ENCODE measurements around the gene MFSD12.

MFSD12 gene

DNA sequence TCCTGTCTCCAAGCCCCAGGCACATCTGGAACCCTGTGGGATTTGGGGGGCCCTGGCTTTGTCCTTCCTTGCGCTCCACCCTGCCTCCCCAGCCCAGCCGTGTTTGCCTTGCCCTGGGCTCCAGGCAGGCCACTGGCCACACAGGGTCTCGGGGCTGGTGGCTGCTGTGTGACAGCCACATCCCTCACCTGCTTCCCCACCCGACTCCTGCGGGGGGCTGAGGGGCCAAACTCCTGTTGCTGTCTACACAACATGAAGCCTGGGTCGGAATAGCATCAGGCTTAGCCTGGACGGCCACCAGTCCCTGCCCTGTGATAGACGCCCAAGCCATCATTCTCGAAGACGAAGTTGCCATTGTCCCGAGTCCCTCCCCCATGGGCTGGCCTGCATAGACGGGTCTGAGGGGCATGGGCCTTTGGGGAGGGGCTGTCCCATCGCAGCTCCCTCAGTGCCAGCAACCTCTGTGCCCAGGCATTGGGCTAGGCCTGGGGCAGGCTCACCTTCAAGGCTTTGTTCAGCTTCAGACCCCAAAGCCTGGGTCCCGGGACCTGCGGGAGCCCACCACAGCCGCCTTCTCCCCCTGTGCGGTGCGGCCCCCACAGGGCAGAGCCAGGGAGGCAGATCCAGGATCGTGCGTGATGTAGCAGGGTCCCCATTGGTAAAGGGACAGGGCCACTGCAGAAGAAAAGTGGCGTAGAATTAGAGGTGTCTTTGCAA lies 33.9 kb downstream of the MFSD12 start:
- H4K91ac ChIP-seq (ENCODE audit: low read depth, low read length): no peak overlapping the region
- no peak overlapping the region for H3K18ac ChIP-seq (ENCODE audit: low read length)
- H2BK5ac ChIP-seq (ENCODE audit: low read depth, low read length, poor library complexity): no peak overlapping the region
- H3K4ac ChIP-seq (ENCODE audit: low read depth, low read length): no peak overlapping the region
- WGBS (ENCODE audit: extremely low coverage, insufficient coverage, insufficient read length): no CpG with 5 or more reads among the region's 21 CpGs
- no peaks in the 10 kb centered on the region for H3K9me3 ChIP-seq (ENCODE audit: insufficient read depth, low read depth, low read length)
- H2AFZ ChIP-seq (ENCODE audit: insufficient read depth, low read length, poor library complexity): no peak overlapping the region
- peaks cover 17 to 29% of the 10 kb centered on the region in 2 experiments for H3K4me1 ChIP-seq (ENCODE audit: control insufficient read depth in 1 of 2, insufficient read depth in 2 of 2, low read length in 2 of 2)
- H3K14ac ChIP-seq (ENCODE audit: low read length): no peak overlapping the region
- no peak overlapping the region for H4K8ac ChIP-seq (ENCODE audit: low read depth, low read length)
- peaks cover 74 to 80% of the 10 kb centered on the region in 2 experiments for H3K36me3 ChIP-seq (ENCODE audit: control insufficient read depth in 1 of 2, insufficient read depth in 2 of 2, low read length in 2 of 2)
- no peak overlapping the region for H3K4me2 ChIP-seq (ENCODE audit: low read length)
- H2BK12ac ChIP-seq (ENCODE audit: low read length): no peak overlapping the region
- DNase-seq: no peak
- H2AK5ac ChIP-seq (ENCODE audit: low read length): no peak overlapping the region
- peaks cover 7% of the 10 kb centered on the region for H3K79me2 ChIP-seq (ENCODE audit: control insufficient read depth, insufficient read depth, low read length, poor library complexity)
- no peak overlapping the region for H3K4me3 ChIP-seq (ENCODE audit: low read depth, low read length)
- no peaks in the 10 kb centered on the region for H3K27me3 ChIP-seq (ENCODE audit: insufficient read depth, low read length)
- no peak overlapping the region for H4K12ac ChIP-seq (ENCODE audit: low read depth, low read length)
- no peak overlapping the region for H3K23ac ChIP-seq (ENCODE audit: low read length)
- H3K27ac ChIP-seq (ENCODE audit: low read depth, low read length): no peak overlapping the region
- H3K79me1 ChIP-seq (ENCODE audit: low read length): peaks cover 4% of the 10 kb centered on the region
- no peak overlapping the region for H3K9ac ChIP-seq (ENCODE audit: low read length)
- H2BK120ac ChIP-seq (ENCODE audit: insufficient read depth, low read length, poor library complexity): no peak overlapping the region

DNA sequence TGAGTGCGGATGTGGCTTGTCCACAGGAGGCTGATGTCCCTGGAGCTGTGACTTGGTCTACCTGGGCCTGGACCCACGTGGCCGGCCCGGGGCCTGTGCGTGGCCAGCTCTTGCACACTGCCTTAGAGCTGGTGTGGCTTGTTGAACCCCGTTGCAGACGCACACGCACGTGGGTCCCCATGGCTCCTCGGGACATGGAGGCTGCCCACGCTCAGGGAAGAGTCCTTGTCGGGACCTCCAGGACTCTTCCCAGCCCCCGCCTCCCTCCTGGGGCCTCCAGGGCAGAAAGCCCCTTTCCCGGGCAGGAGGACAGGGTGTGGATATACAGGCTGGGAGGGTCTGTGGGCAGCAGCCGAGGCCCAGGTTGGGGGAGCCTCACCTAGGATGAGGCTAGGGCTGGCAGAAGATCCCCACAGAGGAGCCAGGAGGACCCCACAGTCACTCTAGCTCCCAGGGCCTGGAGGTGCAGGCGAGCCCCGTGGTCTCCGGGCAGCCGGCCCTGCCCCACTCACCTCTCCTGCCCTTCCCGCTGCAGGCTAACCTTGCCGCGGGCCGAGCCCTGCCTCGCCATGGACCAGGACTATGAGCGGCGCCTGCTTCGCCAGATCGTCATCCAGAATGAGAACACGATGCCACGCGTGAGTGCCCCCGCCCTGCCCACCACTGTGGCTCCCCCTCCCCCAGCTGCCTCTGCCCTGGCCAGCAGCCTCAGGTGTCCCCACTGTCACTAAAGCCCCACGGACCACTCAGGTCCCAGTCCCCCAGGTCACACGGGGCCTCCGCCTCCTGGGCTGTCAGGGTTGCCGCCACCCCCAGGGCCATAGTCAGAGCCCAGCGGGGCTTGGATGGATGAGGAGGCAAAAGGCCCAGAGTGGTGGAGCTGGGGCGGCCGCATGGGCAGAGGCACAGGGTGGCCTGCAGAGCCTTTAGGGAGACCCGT lies 34.7 kb downstream of the MFSD12 start:
- H3K18ac ChIP-seq (ENCODE audit: low read length): peak overlapping the region; percentile 48
- no peak overlapping the region for H3K4me3 ChIP-seq (ENCODE audit: low read depth, low read length)
- H3K27me3 ChIP-seq (ENCODE audit: insufficient read depth, low read length): no peaks in the 10 kb centered on the region
- H4K12ac ChIP-seq (ENCODE audit: low read depth, low read length): no peak overlapping the region
- no peak overlapping the region for H4K91ac ChIP-seq (ENCODE audit: low read depth, low read length)
- H3K23ac ChIP-seq (ENCODE audit: low read length): no peak overlapping the region
- no peak overlapping the region for H2BK12ac ChIP-seq (ENCODE audit: low read length)
- peaks cover 20 to 32% of the 10 kb centered on the region in 2 experiments for H3K4me1 ChIP-seq (ENCODE audit: control insufficient read depth in 1 of 2, insufficient read depth in 2 of 2, low read length in 2 of 2)
- H3K14ac ChIP-seq (ENCODE audit: low read length): no peak overlapping the region
- no peak overlapping the region for H3K9ac ChIP-seq (ENCODE audit: low read length)
- no CpG with 5 or more reads among the region's 40 CpGs for WGBS (ENCODE audit: extremely low coverage, insufficient coverage, insufficient read length)
- H2BK120ac ChIP-seq (ENCODE audit: insufficient read depth, low read length, poor library complexity): no peak overlapping the region
- no peak overlapping the region for H2BK5ac ChIP-seq (ENCODE audit: low read depth, low read length, poor library complexity)
- DNase-seq: no peak
- H3K4ac ChIP-seq (ENCODE audit: low read depth, low read length): peak overlapping the region; percentile 64
- H3K4me2 ChIP-seq (ENCODE audit: low read length): no peak overlapping the region
- H4K8ac ChIP-seq (ENCODE audit: low read depth, low read length): no peak overlapping the region
- H3K9me3 ChIP-seq (ENCODE audit: insufficient read depth, low read depth, low read length): no peaks in the 10 kb centered on the region
- H3K36me3 ChIP-seq (ENCODE audit: control insufficient read depth in 1 of 2, insufficient read depth in 2 of 2, low read length in 2 of 2): peaks cover 67 to 75% of the 10 kb centered on the region in 2 experiments
- no peak overlapping the region for H2AFZ ChIP-seq (ENCODE audit: insufficient read depth, low read length, poor library complexity)
- H2AK5ac ChIP-seq (ENCODE audit: low read length): no peak overlapping the region
- H3K79me2 ChIP-seq (ENCODE audit: control insufficient read depth, insufficient read depth, low read length, poor library complexity): peaks cover 7% of the 10 kb centered on the region
- H3K79me1 ChIP-seq (ENCODE audit: low read length): peaks cover 4% of the 10 kb centered on the region
- H3K27ac ChIP-seq (ENCODE audit: low read depth, low read length): no peak overlapping the region

DNA sequence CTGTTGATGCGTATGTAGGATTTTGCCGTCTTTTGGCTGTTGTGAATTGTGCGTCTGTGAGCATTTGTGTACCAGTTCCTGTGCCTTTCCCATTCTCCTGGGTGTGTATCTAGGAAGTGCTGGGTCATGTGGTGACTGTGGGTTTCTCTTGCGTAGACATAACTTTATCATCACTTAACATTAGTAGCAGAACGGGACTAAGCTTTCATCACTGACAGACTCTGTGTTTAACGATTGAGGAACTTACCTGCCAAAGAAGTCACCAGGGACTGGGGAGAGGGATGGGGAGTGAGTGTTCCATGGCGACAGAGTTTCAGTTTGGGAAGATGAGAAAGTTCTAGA lies 36.3 kb downstream of the MFSD12 start:
- Histone ChIP-seq H3K27me3 (ENCODE audit: insufficient read depth, low read length) (no peaks in the 10 kb centered on the region), H3K4ac (ENCODE audit: low read depth, low read length) (peak overlapping the region; percentile 61), H2AK5ac (ENCODE audit: low read length) (peak overlapping the region; percentile 56)

DNA sequence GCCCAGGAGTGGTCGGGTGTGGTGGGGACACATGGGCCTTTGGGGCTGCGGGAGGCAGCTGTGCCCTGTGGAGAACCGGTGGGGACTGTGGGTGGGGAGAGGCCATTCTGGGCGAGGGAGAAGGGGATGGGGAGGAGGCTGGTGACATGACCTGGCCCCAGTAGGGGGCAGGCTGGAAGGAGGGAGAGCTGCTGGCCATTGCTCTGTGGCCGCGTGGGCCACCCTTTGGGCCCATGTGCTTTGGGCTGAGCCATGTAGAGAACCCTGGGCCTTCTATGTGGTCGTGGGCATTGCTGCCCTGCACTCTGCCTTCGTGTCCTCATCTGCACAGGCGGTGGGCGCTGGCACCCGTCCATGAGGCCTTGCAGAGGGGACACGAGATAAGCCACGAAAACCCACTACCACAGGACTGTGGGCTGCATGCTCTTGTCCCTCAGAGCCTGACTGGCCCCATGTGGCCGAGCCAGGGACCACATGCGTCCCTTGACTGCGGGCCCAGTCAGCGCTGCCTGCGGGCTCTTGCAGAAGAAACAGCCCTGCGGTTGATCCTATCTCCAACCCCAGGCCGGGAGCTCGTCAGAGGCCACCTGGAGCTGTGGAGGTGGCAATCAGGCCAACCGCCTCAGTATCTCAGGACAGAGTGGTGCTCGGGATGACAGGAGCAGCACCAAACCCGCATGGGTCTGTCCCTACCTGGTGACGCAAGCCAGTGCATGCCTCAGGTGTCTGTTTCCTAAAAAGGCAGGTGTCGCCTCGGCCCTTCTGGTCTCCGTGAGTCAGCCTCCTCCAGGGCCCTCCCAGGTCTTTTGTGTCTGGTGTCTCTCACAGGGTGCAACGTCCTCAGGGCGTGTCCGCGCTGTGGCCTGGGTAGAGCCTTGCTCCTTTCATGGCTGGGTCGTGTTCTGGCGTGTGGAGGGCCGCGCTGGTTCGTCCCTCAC lies 37.0 kb downstream of the MFSD12 start:
- Histone ChIP-seq H3K23ac (ENCODE audit: low read length) (no peak overlapping the region), H3K4me1 (ENCODE audit: control insufficient read depth in 1 of 2, insufficient read depth in 2 of 2, low read length in 2 of 2) (peaks cover 20 to 32% of the 10 kb centered on the region in 2 experiments), H2BK12ac (ENCODE audit: low read length) (peak overlapping the region; percentile 7), H4K8ac (ENCODE audit: low read depth, low read length) (peak overlapping the region; percentile 52), H3K18ac (ENCODE audit: low read length) (peak overlapping the region; percentile 58), H3K4ac (ENCODE audit: low read depth, low read length) (peak overlapping the region; percentile 61), H3K4me2 (ENCODE audit: low read length) (no peak overlapping the region), H3K36me3 (ENCODE audit: control insufficient read depth in 1 of 2, insufficient read depth in 2 of 2, low read length in 2 of 2) (peaks cover 55 to 62% of the 10 kb centered on the region in 2 experiments), H3K4me3 (ENCODE audit: low read depth, low read length) (no peak overlapping the region), H4K91ac (ENCODE audit: low read depth, low read length) (peak overlapping the region; percentile 76), H2AK5ac (ENCODE audit: low read length) (peak overlapping the region; percentile 56), H3K9me3 (ENCODE audit: insufficient read depth, low read depth, low read length) (peaks cover 3% of the 10 kb centered on the region), H3K79me1 (ENCODE audit: low read length) (peaks cover 4% of the 10 kb centered on the region), H3K9ac (ENCODE audit: low read length) (peak overlapping the region; percentile 48), H2BK120ac (ENCODE audit: insufficient read depth, low read length, poor library complexity) (no peak overlapping the region), H3K14ac (ENCODE audit: low read length) (peak overlapping the region; percentile 37), H2BK5ac (ENCODE audit: low read depth, low read length, poor library complexity) (peak overlapping the region; percentile 43), H4K12ac (ENCODE audit: low read depth, low read length) (no peak overlapping the region), H3K27me3 (ENCODE audit: insufficient read depth, low read length) (no peaks in the 10 kb centered on the region), H3K79me2 (ENCODE audit: control insufficient read depth, insufficient read depth, low read length, poor library complexity) (peaks cover 13% of the 10 kb centered on the region), H2AFZ (ENCODE audit: insufficient read depth, low read length, poor library complexity) (no peak overlapping the region), H3K27ac (ENCODE audit: low read depth, low read length) (peak overlapping the region; percentile 78)
- DNase-seq: peak; percentile 100
- no CpG with 5 or more reads among the region's 37 CpGs for WGBS (ENCODE audit: extremely low coverage, insufficient coverage, insufficient read length)

More for the DNA sequence above, 36.3 kb downstream of the MFSD12 start:
- Histone ChIP-seq H2AFZ (ENCODE audit: insufficient read depth, low read length, poor library complexity) (no peak overlapping the region), H3K9me3 (ENCODE audit: insufficient read depth, low read depth, low read length) (peaks cover 3% of the 10 kb centered on the region), H2BK120ac (ENCODE audit: insufficient read depth, low read length, poor library complexity) (no peak overlapping the region), H3K9ac (ENCODE audit: low read length) (no peak overlapping the region), H3K23ac (ENCODE audit: low read length) (no peak overlapping the region), H4K8ac (ENCODE audit: low read depth, low read length) (peak overlapping the region; percentile 52), H3K14ac (ENCODE audit: low read length) (peak overlapping the region; percentile 37), H4K91ac (ENCODE audit: low read depth, low read length) (peak overlapping the region; percentile 76), H4K12ac (ENCODE audit: low read depth, low read length) (no peak overlapping the region), H2BK5ac (ENCODE audit: low read depth, low read length, poor library complexity) (peak overlapping the region; percentile 43), H3K4me1 (ENCODE audit: control insufficient read depth in 1 of 2, insufficient read depth in 2 of 2, low read length in 2 of 2) (peaks cover 20 to 32% of the 10 kb centered on the region in 2 experiments), H3K4me3 (ENCODE audit: low read depth, low read length) (no peak overlapping the region), H3K4me2 (ENCODE audit: low read length) (no peak overlapping the region), H3K27ac (ENCODE audit: low read depth, low read length) (peak overlapping the region; percentile 78), H3K79me2 (ENCODE audit: control insufficient read depth, insufficient read depth, low read length, poor library complexity) (peaks cover 12% of the 10 kb centered on the region), H3K36me3 (ENCODE audit: control insufficient read depth in 1 of 2, insufficient read depth in 2 of 2, low read length in 2 of 2) (peaks cover 60 to 67% of the 10 kb centered on the region in 2 experiments), H2BK12ac (ENCODE audit: low read length) (no peak overlapping the region), H3K79me1 (ENCODE audit: low read length) (peaks cover 4% of the 10 kb centered on the region), H3K18ac (ENCODE audit: low read length) (peak overlapping the region; percentile 52)
- whole genome bisulfite sequencing (ENCODE audit: extremely low coverage, insufficient coverage, insufficient read length): no CpG with 5 or more reads among the region's 7 CpGs
- DNase-seq: no peak

Measured in trophoblast cell (in vitro differentiated cells and primary cell).